LNCaP clone FGC (cell line): ENCODE results near the gene TSKU.

ENCODE experiments used
- DNase-seq: peaks from one replicate; pipeline ENCODE4 v3.0.0-alpha.2; 2011; ENCODE audit warnings: low read depth
- H3K4me3 ChIP-seq: 2 replicates; pipeline ENCODE4 v1.5.1; 2011; ENCODE audit warnings: mild to moderate bottlenecking, low read depth, low read length, control low read depth
- TF ChIP-seq, protein P1 (sequence below): IDR thresholded peaks from 2 replicates; pipeline ENCODE4 v1.5.1; 2012; ENCODE audit warnings: mild to moderate bottlenecking; ENCODE audit not compliant: control insufficient read depth, insufficient read depth; ENCODE audit errors: extremely low read depth

TSKU gene

DNA sequence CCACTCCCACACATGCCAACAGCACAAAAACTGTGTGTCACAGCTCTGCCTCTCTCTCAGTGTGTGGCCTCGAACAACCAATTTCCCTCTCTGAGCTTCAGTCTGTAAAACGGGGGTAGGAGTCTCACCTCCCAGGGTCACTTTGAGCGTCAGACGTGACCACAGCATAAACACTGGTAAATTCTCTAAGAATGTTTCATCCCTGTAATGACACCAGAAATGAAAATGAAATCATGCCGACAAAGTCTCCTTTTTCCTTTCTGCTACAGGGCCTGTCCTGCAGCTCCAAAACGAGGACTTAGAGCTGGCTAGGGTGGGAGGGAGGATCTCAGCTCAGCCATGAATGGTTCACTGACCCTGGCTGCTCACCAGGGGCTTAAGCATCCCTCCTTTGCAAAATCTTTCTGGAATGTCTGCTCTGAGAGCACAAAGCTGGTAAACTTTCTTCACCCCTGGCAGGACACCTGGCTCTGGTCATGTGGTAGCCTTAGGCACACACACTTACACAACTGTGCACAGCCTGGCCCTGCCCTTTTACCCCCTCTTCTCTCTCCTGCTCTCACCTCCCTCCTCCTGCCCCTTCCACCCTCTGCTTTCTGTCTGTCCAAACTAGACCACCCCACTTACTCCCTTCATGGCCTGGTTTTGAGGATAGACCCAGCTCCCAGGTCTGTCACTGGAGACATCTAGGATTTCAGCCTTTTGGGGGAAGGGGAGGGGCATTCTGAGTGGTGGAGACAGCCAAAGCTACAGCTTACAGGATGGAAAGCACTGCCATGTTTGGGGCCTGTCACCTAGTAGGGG is 12.3 kb upstream of the TSKU start:
- DNase-seq, result no peak
- H3K4me3 ChIP-seq, result no peak overlapping the region
- TF ChIP-seq, protein P1, sequence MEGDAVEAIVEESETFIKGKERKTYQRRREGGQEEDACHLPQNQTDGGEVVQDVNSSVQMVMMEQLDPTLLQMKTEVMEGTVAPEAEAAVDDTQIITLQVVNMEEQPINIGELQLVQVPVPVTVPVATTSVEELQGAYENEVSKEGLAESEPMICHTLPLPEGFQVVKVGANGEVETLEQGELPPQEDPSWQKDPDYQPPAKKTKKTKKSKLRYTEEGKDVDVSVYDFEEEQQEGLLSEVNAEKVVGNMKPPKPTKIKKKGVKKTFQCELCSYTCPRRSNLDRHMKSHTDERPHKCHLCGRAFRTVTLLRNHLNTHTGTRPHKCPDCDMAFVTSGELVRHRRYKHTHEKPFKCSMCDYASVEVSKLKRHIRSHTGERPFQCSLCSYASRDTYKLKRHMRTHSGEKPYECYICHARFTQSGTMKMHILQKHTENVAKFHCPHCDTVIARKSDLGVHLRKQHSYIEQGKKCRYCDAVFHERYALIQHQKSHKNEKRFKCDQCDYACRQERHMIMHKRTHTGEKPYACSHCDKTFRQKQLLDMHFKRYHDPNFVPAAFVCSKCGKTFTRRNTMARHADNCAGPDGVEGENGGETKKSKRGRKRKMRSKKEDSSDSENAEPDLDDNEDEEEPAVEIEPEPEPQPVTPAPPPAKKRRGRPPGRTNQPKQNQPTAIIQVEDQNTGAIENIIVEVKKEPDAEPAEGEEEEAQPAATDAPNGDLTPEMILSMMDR, result no peak

DNA sequence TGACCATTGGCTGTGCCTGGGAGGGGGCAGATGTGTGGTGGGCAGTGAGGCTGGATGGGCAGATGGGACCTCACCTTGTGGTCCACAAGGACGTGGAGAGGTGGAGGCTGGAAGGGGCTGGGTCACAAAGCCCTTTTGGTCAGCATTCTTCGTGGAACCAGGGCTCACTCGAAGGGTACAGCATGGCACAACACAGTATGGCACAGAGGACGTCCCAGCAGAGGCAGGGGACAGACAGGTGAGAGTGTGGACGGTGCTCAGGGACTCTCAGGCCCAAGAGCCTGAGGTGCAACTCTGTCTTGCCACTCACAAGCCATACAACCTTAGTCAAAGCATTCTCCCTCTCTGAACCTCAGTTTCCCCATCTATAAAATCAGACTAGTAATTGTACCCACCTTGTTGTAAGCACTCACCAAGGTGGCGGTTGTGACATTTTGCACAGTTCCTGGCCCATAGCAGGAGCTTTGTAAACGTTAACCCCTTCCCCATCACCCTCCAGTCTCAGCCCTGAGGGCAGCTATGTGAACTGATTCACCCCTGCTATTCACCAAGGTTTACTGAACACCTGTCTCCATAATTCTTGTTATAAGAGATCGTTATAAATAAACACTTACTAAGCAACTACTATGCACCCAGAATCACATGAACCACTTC is 11.6 kb upstream of the TSKU start:
- TF ChIP-seq, protein P1, result no peak
- no peak overlapping the region for H3K4me3 ChIP-seq
- no peak for DNase-seq

DNA sequence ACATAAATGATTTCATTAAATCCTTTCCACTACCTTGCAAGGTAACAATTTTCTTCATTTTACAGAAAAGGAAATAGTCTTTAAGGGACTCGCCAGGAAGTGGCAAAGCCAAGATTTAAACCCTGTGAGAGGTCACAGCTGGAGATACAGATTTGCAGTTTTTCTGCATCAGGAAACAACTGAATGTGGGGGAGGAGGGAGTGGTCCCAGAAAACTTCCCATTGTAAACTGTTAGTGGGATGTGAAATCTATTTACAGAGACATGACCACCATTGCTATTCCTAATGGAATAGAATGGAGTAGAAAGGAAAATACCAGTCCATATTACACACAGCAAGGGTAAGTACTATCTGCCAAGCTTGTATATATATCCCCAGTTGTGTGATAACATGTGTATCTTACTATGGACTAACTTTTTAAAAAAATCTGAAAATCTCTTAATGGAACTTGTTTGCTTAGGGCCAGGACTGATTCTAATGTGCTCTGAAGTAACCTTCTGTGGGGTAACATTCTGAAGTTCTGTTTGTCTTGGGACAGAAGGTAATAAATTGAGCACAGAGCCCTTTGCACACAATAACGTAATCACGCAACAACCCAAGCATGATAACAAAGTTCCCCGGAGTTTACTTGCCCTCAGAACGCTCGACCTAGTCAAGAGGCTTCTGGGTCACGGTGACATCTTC is 10.9 kb upstream of the TSKU start:
- H3K4me3 ChIP-seq, result no peak overlapping the region
- TF ChIP-seq, protein P1, result no peak
- no peak for DNase-seq

DNA sequence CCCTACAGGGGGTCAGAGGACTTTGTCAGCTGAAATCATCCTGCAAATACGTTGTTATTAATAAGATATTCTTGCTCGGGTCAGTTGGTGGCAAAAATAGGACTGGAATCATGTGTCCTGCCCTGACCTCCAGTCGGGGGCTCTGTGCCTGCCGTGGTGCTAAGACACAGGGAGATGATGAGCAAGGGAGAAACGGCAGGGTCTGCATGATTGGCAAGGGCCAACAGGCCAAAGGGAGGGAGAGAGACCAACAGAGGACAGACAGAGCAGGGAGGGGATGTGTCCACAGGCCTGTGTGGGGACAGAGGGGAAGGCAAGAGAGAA is 10.4 kb upstream of the TSKU start:
- H3K4me3 ChIP-seq, result no peak overlapping the region
- TF ChIP-seq, protein P1, result no peak
- DNase-seq, result no peak

DNA sequence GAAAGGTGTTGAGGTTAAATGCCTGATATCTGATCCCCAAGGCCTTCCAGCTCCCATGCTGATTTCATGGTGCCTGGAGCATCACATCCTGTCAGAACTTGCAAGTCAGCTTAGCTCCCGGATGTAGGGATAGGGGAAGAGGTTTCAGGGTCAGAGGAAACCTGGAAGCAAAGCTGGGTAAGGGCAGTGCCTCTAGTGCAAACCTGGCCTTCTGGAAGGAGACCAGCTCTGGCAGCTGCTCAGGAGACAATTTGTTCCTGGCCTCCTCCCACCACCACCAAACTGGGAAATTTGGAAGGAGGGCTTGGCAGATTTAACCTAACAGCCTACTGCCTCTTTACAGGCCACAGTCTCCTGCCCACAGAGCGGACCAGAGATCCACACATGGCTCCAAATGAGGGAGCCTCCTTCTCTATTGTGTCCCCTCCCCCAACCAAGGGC is 9.2 kb upstream of the TSKU start:
- DNase-seq, result peak; percentile 87
- H3K4me3 ChIP-seq, result no peak overlapping the region
- TF ChIP-seq, protein P1, result no peak

DNA sequence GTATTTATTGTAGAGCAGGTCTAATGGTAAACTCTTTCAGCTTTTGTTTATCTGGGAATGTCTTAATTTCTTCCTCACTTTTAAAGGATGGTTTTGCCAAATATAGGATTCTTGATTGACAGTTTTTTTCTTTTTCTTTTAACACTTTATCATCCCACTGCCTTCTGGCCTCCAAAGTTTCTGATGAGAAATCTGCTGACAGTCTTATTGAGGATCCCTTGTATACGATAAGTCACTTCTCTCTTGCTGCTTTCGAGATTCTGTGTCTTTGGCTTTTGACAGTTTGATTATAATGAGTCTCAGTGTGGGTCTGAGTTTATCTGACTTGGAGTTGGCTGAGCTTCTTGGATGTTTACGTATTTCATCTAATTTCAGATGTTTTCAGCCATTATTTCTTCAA is 6.7 kb upstream of the TSKU start:
- DNase-seq, result no peak
- TF ChIP-seq, protein P1, result no peak
- H3K4me3 ChIP-seq, result no peak overlapping the region
